SK-N-SH (cell line): Measurements from ENCODE around the gene PPP1CA.

Experiments used
- EP300 ChIP-seq, 2 experiments: IDR thresholded peaks; 2 replicates each; pipeline versions ENCODE4 v1.4.0 to v1.6.1; 2012; ENCODE audit warnings: borderline replicate concordance in 1 of 2, low read depth in 1 of 2, low read length in 1 of 2
- FOSL2 ChIP-seq: IDR thresholded peaks from 2 replicates; pipeline ENCODE4 v1.4.0; 2012; ENCODE audit warnings: low read depth, mild to moderate bottlenecking, moderate library complexity, borderline replicate concordance
- FOXJ3 ChIP-seq: sonication (generic); formaldehyde crosslinking; IDR thresholded peaks from 2 replicates; pipeline ENCODE4 v1.5.1; 2020; ENCODE audit warnings: mild to moderate bottlenecking, missing genetic modification reagents
- GABPA ChIP-seq: IDR thresholded peaks from 2 replicates; pipeline ENCODE4 v1.4.0; 2012; ENCODE audit warnings: low read depth, mild to moderate bottlenecking
- JUND ChIP-seq: IDR thresholded peaks from 2 replicates; pipeline ENCODE4 v1.4.0; 2012
- MEF2A ChIP-seq: IDR thresholded peaks from 2 replicates; pipeline ENCODE4 v1.4.0; 2012; ENCODE audit warnings: low read depth, borderline replicate concordance
- NRF1 ChIP-seq: IDR thresholded peaks from 2 replicates; pipeline ENCODE4 v1.6.1; 2012; ENCODE audit warnings: low read depth, mild to moderate bottlenecking, low read length
- POLR2AphosphoS5 ChIP-seq: IDR thresholded peaks from 2 replicates; pipeline ENCODE4 v1.6.1; 2012; ENCODE audit warnings: low read depth, low read length
- RCOR1 ChIP-seq: fragments of 150-350 bp; IDR thresholded peaks from 2 replicates; pipeline ENCODE4 v1.6.1; 2017; ENCODE audit warnings: antibody characterized with exemption, low read length
- SIN3A ChIP-seq: IDR thresholded peaks from 2 replicates; pipeline ENCODE4 v1.6.1; 2012; ENCODE audit warnings: low read depth, mild to moderate bottlenecking, low read length, moderate library complexity, borderline replicate concordance
- TAF1 ChIP-seq: IDR thresholded peaks from 2 replicates; pipeline ENCODE4 v1.6.1; 2012; ENCODE audit warnings: low read depth, mild to moderate bottlenecking, low read length, moderate library complexity, borderline replicate concordance
- TF ChIP-seq, protein P1 (sequence below): fragments of 200-600 bp; sonication (generic); IDR thresholded peaks from 2 replicates; pipeline ENCODE4 v1.6.1; 2017; ENCODE audit warnings: antibody characterized with exemption, mild to moderate bottlenecking, moderate library complexity
- TF ChIP-seq, protein P2 (sequence below): IDR thresholded peaks from 2 replicates; pipeline ENCODE4 v1.4.0; 2012; ENCODE audit warnings: low read depth
- TF ChIP-seq, protein P3 (sequence below): IDR thresholded peaks from 2 replicates; pipeline ENCODE4 v1.6.1; 2012; ENCODE audit warnings: mild to moderate bottlenecking, low read depth, low read length, moderate library complexity

DNA sequence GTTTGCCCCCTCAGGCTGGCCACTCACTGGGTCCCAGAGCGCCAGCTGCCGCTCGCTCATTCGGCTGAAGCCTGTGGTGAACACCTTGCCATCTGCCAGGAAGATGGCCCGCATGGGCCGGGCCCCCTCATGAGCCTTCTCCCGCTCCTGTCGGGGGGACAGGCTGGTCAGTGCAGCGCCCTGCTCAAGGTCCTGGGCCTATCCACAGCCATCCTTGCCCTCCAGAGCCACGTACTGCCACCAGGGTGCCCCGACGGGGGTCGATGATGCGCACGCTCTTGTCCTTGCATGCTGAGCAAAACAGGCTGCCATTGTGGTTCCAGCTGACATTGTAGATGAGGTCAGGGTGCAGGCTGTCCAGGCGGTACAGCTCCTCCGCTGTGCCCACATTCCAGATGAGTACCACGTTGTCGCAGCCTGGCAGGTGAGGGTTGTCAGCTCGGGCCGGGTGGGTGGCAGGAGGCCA lies 39.5 kb upstream of the PPP1CA start:
- TF ChIP-seq, protein P1, sequence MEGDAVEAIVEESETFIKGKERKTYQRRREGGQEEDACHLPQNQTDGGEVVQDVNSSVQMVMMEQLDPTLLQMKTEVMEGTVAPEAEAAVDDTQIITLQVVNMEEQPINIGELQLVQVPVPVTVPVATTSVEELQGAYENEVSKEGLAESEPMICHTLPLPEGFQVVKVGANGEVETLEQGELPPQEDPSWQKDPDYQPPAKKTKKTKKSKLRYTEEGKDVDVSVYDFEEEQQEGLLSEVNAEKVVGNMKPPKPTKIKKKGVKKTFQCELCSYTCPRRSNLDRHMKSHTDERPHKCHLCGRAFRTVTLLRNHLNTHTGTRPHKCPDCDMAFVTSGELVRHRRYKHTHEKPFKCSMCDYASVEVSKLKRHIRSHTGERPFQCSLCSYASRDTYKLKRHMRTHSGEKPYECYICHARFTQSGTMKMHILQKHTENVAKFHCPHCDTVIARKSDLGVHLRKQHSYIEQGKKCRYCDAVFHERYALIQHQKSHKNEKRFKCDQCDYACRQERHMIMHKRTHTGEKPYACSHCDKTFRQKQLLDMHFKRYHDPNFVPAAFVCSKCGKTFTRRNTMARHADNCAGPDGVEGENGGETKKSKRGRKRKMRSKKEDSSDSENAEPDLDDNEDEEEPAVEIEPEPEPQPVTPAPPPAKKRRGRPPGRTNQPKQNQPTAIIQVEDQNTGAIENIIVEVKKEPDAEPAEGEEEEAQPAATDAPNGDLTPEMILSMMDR: no peak
- TF ChIP-seq, protein P2, sequence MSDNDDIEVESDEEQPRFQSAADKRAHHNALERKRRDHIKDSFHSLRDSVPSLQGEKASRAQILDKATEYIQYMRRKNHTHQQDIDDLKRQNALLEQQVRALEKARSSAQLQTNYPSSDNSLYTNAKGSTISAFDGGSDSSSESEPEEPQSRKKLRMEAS: no peak
- TF ChIP-seq NRF1 (no peak), SIN3A (no peak), TAF1 (no peak), FOSL2 (no peak), EP300 (IDR thresholded peaks at IDR 0.05; ENCODE audit: borderline replicate concordance in 1 of 2, low read depth in 1 of 2, low read length in 1 of 2) (no peak), POLR2AphosphoS5 (no peak), JUND (no peak), RCOR1 (no peak), FOXJ3 (CRISPR knock-in tag) (no peak), MEF2A (no peak), GABPA (no peak)
- TF ChIP-seq, protein P3, sequence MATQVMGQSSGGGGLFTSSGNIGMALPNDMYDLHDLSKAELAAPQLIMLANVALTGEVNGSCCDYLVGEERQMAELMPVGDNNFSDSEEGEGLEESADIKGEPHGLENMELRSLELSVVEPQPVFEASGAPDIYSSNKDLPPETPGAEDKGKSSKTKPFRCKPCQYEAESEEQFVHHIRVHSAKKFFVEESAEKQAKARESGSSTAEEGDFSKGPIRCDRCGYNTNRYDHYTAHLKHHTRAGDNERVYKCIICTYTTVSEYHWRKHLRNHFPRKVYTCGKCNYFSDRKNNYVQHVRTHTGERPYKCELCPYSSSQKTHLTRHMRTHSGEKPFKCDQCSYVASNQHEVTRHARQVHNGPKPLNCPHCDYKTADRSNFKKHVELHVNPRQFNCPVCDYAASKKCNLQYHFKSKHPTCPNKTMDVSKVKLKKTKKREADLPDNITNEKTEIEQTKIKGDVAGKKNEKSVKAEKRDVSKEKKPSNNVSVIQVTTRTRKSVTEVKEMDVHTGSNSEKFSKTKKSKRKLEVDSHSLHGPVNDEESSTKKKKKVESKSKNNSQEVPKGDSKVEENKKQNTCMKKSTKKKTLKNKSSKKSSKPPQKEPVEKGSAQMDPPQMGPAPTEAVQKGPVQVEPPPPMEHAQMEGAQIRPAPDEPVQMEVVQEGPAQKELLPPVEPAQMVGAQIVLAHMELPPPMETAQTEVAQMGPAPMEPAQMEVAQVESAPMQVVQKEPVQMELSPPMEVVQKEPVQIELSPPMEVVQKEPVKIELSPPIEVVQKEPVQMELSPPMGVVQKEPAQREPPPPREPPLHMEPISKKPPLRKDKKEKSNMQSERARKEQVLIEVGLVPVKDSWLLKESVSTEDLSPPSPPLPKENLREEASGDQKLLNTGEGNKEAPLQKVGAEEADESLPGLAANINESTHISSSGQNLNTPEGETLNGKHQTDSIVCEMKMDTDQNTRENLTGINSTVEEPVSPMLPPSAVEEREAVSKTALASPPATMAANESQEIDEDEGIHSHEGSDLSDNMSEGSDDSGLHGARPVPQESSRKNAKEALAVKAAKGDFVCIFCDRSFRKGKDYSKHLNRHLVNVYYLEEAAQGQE: no peak
